GM21723 (cell line): ENCODE data around the gene SEC23A.
"Not testable (repeated sequence)": the region's sequence is repeated elsewhere in the genome, so short reads cannot be mapped to it uniquely, and the experiment has no call there.

Experiments
- ATAC-seq: cut with Tn5 transposase; IDR thresholded peaks from one replicate; pipeline ENCODE4 v1.9.1; 2021; ENCODE audit warnings: mild to moderate bottlenecking, moderate library complexity; ENCODE audit not compliant: unreplicated experiment

SEC23A gene

DNA sequence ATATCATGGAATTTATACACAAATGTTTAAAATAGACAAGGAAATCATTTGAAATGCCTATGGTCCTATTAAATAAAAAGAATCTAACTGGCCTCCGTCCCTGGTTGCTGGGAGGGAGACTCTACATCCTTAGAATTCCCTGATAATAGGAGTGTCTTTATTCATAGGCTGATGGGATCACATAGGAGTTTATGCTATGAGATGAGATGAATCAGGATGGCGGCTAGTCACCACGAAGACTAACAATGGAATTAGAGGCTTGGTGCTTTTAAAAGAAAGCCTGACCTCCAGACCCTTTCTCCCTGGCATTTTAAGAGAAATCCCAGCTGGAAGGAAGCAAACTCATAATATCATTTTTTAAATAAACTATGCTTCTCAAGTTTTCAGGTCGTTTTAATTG, 69.7 kb downstream of the SEC23A start:
- ATAC-seq, result no peak

DNA sequence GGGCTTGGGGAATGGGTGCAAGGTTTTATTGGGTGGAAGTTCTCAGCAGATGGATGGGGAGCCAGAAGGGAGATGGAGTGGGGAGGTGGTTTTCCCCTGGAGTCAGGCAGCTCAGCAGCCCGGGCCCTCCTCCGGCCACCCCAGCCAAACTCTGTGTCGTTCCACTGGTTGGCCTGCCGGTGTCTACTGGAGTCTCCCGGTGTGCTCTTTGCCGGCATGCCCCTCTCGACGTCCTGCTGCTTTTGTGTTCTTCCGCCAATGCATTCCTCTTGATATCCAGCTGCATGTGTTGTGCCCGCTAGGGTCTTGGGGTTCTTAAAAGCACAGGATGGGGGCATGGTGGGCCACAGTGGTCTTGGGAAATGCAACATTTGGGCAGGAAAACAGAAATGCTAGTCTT, 72.8 kb downstream of the SEC23A start:
- no peak for ATAC-seq

DNA sequence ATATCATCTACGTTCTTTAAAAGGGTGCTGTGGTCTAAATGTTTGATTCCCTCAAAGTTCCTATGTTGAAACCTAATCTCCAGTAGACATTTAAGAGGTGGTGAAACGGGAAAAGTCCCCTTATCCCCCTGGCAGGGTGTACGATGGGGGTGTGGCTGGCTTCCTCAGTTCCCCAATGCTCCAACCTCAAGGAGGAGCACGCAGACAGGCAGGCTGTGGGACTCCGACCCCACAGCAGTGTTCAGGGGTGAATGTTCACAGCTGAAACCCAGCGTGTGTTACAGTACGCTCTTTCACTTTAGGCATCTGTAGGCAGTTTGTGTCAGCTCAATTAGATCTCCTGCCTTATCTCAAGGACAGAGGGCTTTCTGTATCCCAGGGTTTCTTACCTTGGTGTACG, 73.2 kb downstream of the SEC23A start:
- no peak for ATAC-seq

DNA sequence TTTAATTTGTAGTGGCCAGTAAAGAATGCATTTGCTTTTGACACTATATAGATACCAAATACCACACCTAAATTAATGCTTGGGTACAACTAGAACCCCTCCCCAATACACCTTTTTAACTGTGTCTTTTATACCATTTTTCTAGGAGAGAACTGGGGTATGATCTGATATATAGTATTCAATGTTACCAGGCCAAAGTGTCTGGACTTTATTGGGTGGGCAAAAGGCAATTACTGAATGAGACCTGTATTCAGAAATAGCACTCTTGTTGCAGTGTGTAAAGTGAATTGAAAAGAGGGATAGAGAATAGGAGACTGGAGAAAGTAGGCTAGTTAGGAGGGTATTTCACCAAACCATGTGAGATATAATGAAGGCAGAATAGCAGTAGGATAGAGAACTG, 74.4 kb downstream of the SEC23A start:
- no peak for ATAC-seq

DNA sequence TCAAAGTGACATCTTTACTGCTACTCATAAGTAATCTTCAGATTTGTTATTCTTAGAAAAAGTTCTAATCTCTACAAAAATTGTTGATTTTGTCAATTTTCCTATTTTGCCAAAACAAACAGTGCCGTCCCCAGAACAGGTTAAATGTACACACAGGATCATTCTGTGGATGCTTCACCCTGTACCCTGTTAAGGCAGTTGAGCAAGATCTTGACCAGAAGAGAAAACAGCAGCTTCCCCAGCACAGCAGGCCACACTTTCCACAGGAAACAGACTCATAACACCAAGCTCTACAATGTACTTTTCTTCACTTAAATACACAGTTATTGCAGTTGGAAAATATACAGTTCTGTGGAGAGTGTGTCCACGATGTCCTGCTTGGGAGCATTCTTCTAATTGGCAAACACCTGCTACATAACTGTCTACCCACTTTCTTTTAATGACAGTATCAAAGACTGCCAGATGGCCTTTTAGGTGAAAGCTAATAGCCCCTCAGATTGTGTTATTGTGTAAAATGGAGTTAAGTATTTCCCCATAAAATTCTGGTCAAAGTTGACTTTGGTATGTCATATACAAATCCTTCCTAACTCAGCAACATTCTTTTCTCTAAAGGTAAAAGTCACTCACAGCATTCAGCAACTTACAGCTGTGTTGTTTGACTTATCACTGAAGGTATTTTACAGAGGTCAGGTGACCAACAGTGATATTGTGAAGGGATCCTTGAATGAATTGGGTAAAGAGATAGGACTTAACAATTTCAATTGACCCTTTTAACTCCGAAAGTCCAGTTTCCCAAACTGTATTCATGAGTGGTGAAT, 77.0 kb downstream of the SEC23A start:
- ATAC-seq, result no peak

DNA sequence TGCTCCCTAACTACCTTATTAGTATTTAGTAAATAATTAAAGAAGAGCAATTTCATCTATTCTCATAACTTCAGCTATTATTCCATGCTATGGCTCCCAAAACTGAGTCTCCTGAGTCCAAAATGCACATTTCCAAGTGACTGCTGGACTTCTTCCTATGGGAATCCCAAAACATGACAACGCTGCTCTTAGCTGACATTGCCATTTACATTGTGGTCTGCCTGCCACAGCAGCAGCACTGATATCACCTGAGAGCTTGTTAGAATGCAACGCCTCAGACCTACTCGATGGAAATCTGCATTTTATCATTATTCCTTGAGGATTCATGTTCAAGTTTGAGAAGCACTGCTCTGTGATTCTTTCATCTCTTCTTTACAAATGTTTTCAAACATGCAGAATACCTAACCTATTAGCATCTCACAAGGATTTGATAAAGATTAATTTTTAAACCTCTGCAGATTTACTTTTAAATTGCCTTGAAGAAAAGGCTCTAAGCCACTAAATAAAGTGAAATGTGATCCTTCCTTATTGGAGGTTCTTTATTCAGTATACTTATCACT, 77.7 kb downstream of the SEC23A start:
- ATAC-seq, result no peak

DNA sequence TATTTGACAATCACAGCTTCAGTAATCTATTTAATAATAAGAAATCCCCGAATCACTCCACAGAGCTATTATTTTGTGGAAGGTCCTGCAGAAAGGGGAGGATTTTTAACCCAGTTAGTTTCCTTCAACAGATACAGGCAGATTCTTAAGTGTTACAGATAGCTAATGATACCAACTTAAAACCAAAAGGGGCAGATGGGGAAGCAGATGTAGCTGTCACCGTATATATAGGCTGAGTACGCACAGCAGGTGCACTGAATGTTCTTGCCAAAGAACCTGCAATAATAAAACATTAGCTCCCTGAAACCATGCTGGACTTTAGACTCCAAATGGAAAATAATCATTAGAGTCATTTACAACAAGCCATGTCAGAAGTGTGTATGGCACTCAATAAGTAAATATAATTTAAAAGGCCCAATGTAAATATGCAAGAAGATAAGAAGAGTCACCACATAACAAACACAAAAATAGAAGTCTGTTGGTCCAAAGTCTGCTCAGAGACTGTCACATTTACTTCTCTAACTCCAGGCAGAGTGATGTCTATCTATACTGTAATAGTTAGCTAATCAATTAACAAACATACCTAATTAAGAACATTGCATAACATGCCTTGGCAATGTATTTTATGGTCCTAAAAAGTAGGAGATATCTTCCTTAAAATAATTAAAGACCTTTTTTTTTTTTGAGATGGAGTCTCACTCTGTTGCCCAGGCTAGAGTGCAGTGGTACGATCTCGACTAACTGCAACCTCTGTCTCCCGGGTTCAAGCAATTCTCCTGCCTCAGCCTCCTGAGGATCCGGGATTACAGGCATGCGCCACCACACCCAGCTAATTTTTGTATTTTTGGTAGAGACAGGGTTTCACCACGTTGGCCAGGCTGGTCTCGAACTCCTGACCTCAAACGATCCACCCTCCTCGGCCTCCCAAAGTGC, 78.8 kb downstream of the SEC23A start:
- ATAC-seq, result no peak

DNA sequence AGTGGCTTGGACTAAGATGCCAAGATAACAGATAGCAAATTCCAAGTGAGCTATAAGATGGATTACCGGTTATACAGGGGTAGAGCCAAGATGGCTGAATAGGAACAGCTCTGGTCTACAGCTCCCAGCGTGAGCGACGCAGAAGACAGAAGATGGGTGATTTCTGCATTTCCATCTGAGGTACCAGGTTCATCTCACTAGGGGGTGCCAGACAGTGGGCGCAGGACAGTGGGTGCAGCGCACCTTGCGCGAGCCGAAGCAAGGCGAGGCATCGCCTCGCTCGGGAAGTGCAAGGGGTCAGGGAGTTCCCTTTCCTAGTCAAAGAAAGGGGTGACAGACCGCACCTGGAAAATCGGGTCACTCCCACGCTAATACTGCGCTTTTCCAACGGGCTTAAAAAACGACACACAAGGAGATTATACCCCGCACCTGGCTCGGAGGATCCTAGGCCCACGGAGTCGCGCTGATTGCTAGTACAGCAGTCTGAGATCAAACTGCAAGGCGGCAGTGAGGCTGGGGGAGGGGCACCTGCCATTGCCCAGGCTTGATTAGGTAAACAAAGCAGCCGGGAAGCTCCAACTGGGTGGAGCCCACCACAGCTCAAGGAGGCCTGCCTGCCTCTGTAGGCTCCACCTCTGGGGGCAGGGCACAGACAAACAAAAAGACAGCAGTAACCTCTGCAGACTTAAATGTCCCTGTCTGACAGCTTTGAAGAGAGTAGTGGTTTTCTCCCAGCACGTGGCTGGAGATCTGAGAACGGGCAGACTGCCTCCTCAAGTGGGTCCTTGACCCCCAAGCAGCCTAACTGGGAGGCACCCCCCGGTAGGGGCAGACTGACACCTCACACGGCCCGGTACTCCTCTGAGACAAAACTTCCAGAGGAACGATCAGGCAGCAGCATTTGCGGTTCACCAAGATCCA, 85.7 kb downstream of the SEC23A start:
- ATAC-seq, result not testable (repeated sequence)

DNA sequence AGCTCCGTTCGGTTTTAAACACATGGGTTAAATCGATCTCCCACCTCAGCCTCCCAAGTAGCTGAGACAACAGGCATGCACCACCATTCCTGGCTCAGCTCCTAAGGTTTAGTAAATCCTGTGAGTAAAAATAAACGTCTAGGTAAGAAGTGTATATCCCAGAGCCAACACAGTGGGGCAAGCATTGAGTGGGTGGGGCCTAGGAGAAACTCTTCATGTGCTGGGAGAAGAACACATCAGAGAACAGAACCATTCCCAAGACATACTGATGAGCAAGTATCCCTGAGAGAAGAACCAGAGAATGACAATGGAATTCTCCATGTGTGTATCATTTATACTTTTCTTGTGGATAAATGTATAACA, 86.3 kb downstream of the SEC23A start:
- no peak for ATAC-seq

DNA sequence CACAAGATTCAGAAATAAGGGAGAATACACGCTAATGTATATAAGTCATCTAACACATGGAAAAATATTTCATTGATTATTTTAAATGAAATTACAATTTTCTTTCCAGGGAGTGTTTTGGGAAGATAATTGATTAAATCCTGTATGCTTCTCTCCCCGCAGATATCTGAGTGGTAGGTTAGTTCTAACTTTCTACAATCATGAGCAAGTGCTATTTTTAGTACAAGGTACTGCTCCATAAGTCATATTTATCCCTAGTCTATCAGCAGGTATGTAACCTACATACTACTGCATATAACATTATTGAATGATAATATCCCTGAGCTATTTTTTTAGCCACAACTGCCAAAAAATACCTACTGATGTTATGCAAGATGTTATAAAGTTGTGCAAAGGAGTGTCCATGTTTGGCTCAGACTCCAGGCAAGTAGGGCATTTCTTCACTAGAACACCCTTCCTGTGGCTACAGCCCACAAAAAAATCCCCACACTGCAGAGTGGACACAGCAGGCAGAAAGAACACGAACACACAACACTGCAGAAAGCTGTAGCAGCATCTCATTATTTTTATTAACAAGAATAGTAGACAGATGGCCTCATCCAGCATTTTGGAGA, 87.0 kb downstream of the SEC23A start:
- ATAC-seq, result no peak

DNA sequence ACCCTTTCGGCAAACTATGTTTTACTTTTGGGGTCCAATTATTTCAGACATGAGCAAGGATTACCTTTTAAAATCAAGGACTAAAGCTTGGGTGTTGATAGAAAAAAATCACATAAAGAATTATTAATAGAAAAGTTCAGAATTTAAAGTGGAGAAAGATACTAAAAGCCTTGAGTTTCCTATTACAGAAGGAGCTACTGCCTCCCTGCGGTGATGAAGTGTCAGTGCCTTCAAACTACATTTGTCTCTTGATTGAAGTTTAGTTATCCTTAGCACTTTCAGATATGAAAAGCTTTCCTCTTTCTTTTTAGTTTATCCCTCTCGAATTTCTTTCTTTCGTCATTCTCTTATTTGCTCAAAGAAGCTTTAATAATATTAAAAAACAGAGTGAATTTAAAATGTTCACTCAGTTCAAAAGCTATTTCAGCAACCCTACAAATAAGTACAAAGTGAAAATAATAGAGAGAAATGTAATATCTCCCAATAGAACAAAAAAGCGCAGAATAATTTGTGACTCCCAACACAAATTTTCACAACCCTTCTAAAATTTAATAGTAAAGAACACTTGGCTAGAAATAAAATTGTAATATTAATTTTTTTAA, 87.6 kb downstream of the SEC23A start:
- ATAC-seq, result peak; percentile 84

DNA sequence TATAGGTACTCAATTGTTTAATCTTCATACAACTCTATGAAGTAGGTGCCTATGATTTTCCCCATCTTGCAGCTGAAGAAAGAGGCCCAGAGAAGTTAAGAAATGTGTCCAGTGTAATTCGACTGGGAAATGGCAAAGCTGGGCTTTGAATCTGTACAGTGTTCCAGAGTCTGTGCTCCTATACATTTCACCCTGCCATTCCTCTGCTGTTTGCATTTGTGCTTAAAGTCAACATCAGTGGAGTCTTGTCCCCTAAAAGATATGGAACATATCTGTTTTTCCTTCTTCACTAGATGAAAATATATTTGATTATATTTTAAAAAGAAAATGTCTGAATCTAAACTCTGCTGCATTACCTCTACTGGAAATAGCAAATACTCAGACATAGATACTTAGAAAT, 88.6 kb downstream of the SEC23A start:
- no peak for ATAC-seq

DNA sequence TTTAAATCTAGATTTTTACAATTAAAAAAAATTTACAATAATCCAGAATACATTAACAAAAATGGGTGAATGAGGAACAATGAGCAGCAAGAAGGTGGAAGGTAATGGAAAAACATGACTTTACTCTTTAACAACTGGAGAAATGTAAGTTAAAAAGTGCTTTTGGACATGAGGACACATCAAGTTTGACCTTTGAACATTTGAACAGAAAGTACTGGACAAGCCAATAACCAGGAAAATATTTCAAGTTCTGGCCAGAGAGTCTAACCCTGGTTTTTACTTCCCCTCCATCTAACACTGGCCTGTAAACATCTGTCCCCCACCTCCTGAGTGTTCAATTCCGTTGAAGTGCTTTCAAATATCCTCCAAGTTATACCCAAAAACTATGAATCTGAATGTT, 94.1 kb downstream of the SEC23A start:
- ATAC-seq, result not testable (repeated sequence)

DNA sequence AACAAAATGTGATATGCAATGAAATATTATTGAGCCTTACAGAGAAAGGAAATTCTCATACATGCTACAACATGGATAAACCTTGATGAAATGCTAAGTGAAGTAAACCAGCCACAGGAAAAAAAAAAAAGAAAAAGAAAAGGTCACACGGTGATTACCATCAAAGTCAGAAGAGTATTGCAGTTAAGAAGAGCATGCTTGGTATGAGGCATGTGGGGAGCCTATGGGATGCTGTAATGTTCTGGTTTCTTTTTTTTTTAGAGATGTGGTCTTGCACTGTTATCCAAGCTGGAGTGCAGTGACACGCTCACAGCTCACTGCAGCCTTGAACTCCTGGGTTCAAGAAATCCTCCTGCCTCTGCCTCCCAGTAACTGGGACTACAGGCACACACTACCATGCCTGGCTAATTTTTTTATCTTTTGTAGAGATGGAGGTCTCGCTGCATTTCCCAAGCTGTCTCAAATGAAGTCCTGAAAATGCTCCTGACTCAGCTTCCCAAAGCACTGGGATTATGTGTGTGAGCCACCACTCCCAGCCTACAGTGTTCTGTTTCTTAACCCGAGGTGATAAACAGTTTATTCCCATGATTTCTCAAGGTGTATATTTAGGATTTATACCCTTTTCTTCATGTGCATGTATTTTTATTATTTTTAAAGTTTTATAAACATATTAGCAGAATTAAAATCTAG, 96.2 kb downstream of the SEC23A start:
- no peak for ATAC-seq

DNA sequence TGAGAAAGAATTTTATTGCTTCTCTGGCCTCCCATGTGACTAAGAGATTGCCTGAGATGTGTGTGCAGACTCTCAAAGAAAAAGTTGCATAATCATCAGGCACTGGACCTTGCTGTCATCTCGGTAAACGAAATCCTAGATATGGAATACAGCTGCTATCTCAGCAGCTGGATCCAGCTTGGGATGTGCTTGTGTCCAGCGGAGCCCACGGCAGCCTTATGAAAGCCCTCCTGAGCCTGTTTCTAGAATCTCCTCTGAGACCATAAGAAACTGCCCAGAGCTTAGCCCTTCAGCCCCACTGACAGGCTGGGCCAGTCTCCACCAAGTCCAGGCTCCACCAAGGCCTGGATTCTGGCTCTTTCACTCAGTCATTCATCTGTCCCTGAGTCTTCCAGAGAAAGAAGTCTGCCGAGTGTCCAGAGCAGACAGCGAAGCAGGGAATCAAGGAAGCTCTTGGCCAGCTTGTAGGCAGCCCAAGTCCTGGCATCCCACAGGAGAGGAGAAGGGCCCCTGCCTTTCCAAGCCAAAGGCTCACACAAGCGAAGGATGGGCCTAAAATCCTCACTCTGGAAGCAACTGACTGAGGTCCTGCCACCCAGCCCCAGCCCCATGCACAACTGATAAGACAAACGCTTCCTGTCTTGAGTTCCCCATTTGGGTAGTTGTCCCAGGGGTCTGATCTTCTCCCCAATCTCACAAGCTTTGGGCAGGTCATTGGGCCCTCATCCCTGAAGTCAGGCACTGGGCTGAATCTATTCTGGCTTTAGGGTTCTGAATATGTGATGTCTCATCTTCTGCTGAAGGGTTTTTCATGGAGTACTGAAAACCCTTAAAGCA, 97.8 kb downstream of the SEC23A start:
- no peak for ATAC-seq

DNA sequence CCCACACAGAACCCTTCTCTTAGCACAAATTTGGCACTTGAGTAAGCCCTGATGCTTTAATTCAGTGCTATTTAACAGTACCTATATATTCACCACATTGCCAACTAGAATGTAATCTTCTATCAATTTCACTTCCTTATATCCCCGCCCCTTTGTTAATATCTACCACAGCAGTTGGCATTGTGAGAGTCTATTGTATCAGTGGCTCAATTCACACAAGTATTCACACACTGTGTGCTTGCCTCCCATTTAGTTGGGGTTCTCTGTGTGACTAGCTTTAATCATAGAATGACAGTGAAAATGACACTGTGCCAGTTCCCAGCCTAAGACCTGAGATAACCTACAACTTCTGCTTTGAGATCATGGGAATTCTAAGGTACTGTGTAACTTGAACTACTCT, 103.1 kb downstream of the SEC23A start:
- no peak for ATAC-seq

DNA sequence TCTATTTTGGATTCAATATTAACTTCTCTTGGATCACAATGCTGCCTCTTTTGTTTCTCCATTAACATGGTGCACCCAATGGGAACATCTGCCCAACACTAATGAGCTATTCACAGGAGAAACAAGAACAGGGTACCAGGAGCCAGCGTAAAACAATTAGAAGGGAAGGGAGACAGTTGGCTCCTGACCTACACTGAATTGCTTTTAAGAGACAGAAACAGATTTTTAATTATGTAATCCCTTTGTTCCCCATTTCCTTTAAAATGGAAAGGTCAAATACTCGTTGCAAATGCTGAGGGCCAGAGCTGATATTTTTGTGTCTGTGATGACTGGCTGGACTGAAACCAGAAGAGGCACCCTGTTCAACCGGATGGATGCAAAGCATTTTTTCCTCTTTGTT, 108.3 kb downstream of the SEC23A start:
- ATAC-seq, result no peak

DNA sequence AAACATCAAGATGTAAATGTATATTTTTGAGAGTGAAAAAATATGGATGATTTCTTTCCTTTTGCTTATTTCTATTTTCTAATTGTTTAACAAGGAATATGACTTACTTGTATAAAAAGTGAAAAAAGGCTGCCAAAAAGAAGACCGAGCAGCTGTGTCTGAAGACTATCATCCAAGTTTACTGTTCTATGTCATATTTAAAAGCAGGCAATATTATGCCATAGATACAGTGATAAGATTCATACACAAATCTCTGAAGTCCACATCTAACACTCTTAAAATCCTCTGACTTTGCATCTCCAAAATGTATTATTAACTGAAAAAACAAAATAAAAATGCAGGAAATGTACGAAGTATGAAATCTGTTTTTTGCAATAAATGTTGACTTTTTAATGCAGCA, 109.1 kb downstream of the SEC23A start:
- no peak for ATAC-seq
